ENCODE results near the gene NKTR. TPM values are rescaled to one million over a fixed set of nuclear protein-coding genes. Genes with fewer than 3 reads are reported as not detected.

NKTR gene
- total and polyA plus RNA-seq, 9 of the 15 experiments (the other 6 are each of a cell fraction or from before 2014, with no cell fraction given): 19.7 to 123 (median 92.6) TPM

DNA sequence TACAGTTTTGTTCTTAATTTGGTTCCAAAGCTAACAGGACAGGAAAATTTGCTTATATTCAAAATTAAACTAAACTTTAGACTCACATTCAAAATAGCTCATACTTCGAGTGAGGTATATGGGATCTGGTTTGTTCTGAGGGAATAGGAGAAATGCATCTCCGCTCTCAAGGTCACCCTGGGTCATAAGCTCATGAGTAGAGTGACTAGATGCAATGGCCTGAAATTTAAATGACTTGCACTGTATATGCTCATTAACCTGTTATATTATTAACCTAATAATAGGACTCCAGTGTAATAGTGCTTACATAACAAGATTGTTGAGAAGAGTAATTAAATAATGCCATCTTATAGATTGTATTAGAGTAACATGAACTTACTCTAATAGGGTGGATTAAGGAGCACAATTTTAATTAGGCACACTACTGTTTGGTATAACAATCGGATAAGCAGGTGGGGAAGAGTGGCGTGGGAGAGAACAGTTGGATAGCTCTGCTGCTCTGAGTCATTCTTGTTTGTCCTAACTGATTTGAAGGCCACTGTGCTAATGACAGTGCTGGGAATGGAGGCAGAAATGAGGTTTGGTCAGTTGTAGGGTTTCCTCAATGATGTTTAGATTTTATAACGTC, 5.2 kb downstream of the NKTR start (continued):
- TF ChIP-seq, protein P1, sequence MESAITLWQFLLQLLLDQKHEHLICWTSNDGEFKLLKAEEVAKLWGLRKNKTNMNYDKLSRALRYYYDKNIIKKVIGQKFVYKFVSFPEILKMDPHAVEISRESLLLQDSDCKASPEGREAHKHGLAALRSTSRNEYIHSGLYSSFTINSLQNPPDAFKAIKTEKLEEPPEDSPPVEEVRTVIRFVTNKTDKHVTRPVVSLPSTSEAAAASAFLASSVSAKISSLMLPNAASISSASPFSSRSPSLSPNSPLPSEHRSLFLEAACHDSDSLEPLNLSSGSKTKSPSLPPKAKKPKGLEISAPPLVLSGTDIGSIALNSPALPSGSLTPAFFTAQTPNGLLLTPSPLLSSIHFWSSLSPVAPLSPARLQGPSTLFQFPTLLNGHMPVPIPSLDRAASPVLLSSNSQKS (CRISPR knock-in tag; IDR thresholded peaks at IDR 0.05): no peak
- TF ChIP-seq KAT2B (IDR thresholded peaks at IDR 0.05; ENCODE audit: low read depth, low read length): no peak
- TF ChIP-seq NCOA1 (IDR thresholded peaks at IDR 0.05; ENCODE audit: low read depth): no peak; the same call in 1 of the 2 replicates
- TF ChIP-seq ZNF699 (CRISPR knock-in tag; IDR thresholded peaks at IDR 0.05; ENCODE audit: insufficient replicate concordance): no peak
- TF ChIP-seq, protein P2, sequence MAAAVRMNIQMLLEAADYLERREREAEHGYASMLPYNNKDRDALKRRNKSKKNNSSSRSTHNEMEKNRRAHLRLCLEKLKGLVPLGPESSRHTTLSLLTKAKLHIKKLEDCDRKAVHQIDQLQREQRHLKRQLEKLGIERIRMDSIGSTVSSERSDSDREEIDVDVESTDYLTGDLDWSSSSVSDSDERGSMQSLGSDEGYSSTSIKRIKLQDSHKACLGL (CRISPR knock-in tag; IDR thresholded peaks at IDR 0.05; ENCODE audit: borderline replicate concordance, poor library complexity, severe bottlenecking): no peak
- no peak for TF ChIP-seq SIN3A (IDR thresholded peaks at IDR 0.05; ENCODE audit: borderline replicate concordance in 2 of 2, control insufficient read depth in 1 of 2, low read depth in 2 of 2, low read length in 2 of 2)
- TF ChIP-seq, protein P3, sequence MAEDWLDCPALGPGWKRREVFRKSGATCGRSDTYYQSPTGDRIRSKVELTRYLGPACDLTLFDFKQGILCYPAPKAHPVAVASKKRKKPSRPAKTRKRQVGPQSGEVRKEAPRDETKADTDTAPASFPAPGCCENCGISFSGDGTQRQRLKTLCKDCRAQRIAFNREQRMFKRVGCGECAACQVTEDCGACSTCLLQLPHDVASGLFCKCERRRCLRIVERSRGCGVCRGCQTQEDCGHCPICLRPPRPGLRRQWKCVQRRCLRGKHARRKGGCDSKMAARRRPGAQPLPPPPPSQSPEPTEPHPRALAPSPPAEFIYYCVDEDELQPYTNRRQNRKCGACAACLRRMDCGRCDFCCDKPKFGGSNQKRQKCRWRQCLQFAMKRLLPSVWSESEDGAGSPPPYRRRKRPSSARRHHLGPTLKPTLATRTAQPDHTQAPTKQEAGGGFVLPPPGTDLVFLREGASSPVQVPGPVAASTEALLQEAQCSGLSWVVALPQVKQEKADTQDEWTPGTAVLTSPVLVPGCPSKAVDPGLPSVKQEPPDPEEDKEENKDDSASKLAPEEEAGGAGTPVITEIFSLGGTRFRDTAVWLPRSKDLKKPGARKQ (CRISPR knock-in tag; IDR thresholded peaks at IDR 0.05): no peak
- TF ChIP-seq IRF2 (CRISPR knock-in tag; IDR thresholded peaks at IDR 0.05): no peak
- TF ChIP-seq ZNF586 (CRISPR knock-in tag; conservative IDR thresholded peaks at IDR 0.05): no peak
- TF ChIP-seq, protein P4, sequence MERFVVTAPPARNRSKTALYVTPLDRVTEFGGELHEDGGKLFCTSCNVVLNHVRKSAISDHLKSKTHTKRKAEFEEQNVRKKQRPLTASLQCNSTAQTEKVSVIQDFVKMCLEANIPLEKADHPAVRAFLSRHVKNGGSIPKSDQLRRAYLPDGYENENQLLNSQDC (CRISPR knock-in tag; IDR thresholded peaks at IDR 0.05): no peak
- TF ChIP-seq, protein P5, sequence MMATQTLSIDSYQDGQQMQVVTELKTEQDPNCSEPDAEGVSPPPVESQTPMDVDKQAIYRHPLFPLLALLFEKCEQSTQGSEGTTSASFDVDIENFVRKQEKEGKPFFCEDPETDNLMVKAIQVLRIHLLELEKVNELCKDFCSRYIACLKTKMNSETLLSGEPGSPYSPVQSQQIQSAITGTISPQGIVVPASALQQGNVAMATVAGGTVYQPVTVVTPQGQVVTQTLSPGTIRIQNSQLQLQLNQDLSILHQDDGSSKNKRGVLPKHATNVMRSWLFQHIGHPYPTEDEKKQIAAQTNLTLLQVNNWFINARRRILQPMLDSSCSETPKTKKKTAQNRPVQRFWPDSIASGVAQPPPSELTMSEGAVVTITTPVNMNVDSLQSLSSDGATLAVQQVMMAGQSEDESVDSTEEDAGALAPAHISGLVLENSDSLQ (IDR thresholded peaks at IDR 0.05): peak; percentile 84
- no peak for TF ChIP-seq PCBP2 (IDR thresholded peaks at IDR 0.05; ENCODE audit: low read depth, low read length, poor library complexity, severe bottlenecking)
- no peak for TF ChIP-seq ZNF408 (CRISPR knock-in tag; IDR thresholded peaks at IDR 0.05; ENCODE audit: low read depth)
- TF ChIP-seq SNIP1 (IDR thresholded peaks at IDR 0.05; ENCODE audit: low read depth): no peak
- no peak for TF ChIP-seq ZC3H8 (IDR thresholded peaks at IDR 0.05)
- TF ChIP-seq, protein P6, sequence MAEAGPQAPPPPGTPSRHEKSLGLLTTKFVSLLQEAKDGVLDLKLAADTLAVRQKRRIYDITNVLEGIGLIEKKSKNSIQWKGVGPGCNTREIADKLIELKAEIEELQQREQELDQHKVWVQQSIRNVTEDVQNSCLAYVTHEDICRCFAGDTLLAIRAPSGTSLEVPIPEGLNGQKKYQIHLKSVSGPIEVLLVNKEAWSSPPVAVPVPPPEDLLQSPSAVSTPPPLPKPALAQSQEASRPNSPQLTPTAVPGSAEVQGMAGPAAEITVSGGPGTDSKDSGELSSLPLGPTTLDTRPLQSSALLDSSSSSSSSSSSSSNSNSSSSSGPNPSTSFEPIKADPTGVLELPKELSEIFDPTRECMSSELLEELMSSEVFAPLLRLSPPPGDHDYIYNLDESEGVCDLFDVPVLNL (CRISPR knock-in tag; IDR thresholded peaks at IDR 0.05; ENCODE audit: low read depth): no peak
- no peak for TF ChIP-seq NFATC3 (IDR thresholded peaks at IDR 0.05)
- no peak for TF ChIP-seq ZNF77 (CRISPR knock-in tag; IDR thresholded peaks at IDR 0.05)
- TF ChIP-seq, protein P7, sequence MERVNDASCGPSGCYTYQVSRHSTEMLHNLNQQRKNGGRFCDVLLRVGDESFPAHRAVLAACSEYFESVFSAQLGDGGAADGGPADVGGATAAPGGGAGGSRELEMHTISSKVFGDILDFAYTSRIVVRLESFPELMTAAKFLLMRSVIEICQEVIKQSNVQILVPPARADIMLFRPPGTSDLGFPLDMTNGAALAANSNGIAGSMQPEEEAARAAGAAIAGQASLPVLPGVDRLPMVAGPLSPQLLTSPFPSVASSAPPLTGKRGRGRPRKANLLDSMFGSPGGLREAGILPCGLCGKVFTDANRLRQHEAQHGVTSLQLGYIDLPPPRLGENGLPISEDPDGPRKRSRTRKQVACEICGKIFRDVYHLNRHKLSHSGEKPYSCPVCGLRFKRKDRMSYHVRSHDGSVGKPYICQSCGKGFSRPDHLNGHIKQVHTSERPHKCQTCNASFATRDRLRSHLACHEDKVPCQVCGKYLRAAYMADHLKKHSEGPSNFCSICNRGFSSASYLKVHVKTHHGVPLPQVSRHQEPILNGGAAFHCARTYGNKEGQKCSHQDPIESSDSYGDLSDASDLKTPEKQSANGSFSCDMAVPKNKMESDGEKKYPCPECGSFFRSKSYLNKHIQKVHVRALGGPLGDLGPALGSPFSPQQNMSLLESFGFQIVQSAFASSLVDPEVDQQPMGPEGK (CRISPR knock-in tag; IDR thresholded peaks at IDR 0.05; ENCODE audit: borderline replicate concordance): no peak
- no peak for TF ChIP-seq GTF2F1 (IDR thresholded peaks at IDR 0.05; ENCODE audit: low read depth, low read length)
- TF ChIP-seq U2AF1 (optimal IDR thresholded peaks at IDR 0.05; ENCODE audit: low read depth, low read length): no peak

Measured in K562 (cell line).